ENCODE data around the gene SLC37A2. TPM values are rescaled to one million over a fixed set of nuclear protein-coding genes. Genes with fewer than 3 reads are reported as not detected.

The SLC37A2 gene
- total and polyA plus RNA-seq, 12 donors, result 15.3 to 389 (median 173) TPM

- 76 to 88% (median 83%) methylated on average over 4 of the region's 4 CpGs for WGBS, 4 donors
- Histone ChIP-seq H3K36me3 (replicated peaks in 1 of 2) (no peaks in the 10 kb centered on the region), H3K4me3 (no peak overlapping the region), H3K9me3 (replicated peaks in 1 of 3) (no peaks in the 10 kb centered on the region), H3K4me1 (replicated peaks in 1 of 2) (peaks cover 4 to 10% of the 10 kb centered on the region in 2 donors), H3K27ac (no peak overlapping the region), H3K27me3 (no peaks in the 10 kb centered on the region)
- no peak for TF ChIP-seq CTCF (IDR thresholded peaks at IDR 0.05)
- intact Hi-C loops (cut with DNase I), result no loop called here
- no peak for DNase-seq
Observed at GRCh38 chr11:125061281-125061680, 1.8 kb upstream of the SLC37A2 start.

GRCh38 chr11:125062218-125062930 lies 731 bp upstream of the SLC37A2 start:
- peaks cover 4 to 20% of the 10 kb centered on the region in 2 donors for H3K4me1 ChIP-seq (replicated peaks in 1 of 2)
- peak overlapping the region in 3 of 4 donors; percentile 60 to 72 (median 64) for H3K4me3 ChIP-seq
- H3K27me3 ChIP-seq, result no peaks in the 10 kb centered on the region
- intact Hi-C loops (cut with DNase I), result no loop called here
- peak overlapping the region; percentile 74 to 95 (median 90) for H3K27ac ChIP-seq
- no peaks in the 10 kb centered on the region for H3K9me3 ChIP-seq (replicated peaks in 1 of 3)
- no peaks in the 10 kb centered on the region for H3K36me3 ChIP-seq (replicated peaks in 1 of 2)
- peak in 3 of 7 donors; percentile 12 to 50 (median 21) for DNase-seq
- TF ChIP-seq POLR2A (IDR thresholded peaks at IDR 0.05) (no peak), CTCF (IDR thresholded peaks at IDR 0.05) (no peak)
- 34 to 85% (median 41%) methylated on average over 7 to 19 of the region's 19 CpGs for WGBS, 4 donors

GRCh38 chr11:125063429-125064043 lies 431 bp downstream of the SLC37A2 start:
- Histone ChIP-seq H3K27me3 (no peaks in the 10 kb centered on the region), H3K9me3 (replicated peaks in 1 of 3) (no peaks in the 10 kb centered on the region), H3K4me3 (peak overlapping the region; percentile 32 to 72 (median 62)), H3K4me1 (replicated peaks in 1 of 2) (peaks cover 7 to 32% of the 10 kb centered on the region in 2 donors), H3K36me3 (replicated peaks in 1 of 2) (no peaks in the 10 kb centered on the region), H3K27ac (peak overlapping the region; percentile 74 to 95 (median 90))
- TF ChIP-seq POLR2A (IDR thresholded peaks at IDR 0.05) (no peak), CTCF (IDR thresholded peaks at IDR 0.05) (no peak)
- DNase-seq, result peak in 5 of 7 donors; percentile 25 to 52 (median 40)
- intact Hi-C loops (cut with DNase I), result no loop called here
- 2 to 5% (median 4%) methylated on average over 11 to 38 of the region's 38 CpGs for WGBS, 4 donors

- Histone ChIP-seq H3K4me1 (replicated peaks in 1 of 2) (peaks cover 13 to 37% of the 10 kb centered on the region in 2 donors), H3K36me3 (replicated peaks in 1 of 2) (no peaks in the 10 kb centered on the region), H3K27ac (peak overlapping the region in 4 of 5 donors; percentile 76 to 95 (median 92)), H3K9me3 (replicated peaks in 1 of 3) (no peaks in the 10 kb centered on the region), H3K27me3 (no peaks in the 10 kb centered on the region), H3K4me3 (peak overlapping the region in 2 of 4 donors; percentile 60 to 64)
- 55 to 71% (median 67%) methylated on average over 6 to 7 of the region's 7 CpGs for WGBS, 4 donors
- TF ChIP-seq CTCF (IDR thresholded peaks at IDR 0.05), result no peak
- TF ChIP-seq POLR2A (IDR thresholded peaks at IDR 0.05), result no peak
- intact Hi-C loops (cut with DNase I), result no loop called here
- peak in 2 of 7 donors; percentile 14 to 50 for DNase-seq
Observed at GRCh38 chr11:125064070-125064469, 965 bp downstream of the SLC37A2 start.
